T-cell (primary cell): ENCODE results near the gene CLDN18. TPM values are rescaled to one million over a fixed set of nuclear protein-coding genes. Genes with fewer than 3 reads are reported as not detected.

Source experiments
- ATAC-seq, 4 experiments: fragments of 200-7000 bp in 3 of 4; fragments of 150-1000 bp in 1 of 4; cut with Tn5 transposase; replicated peaks in 1 of 4; 1 replicate in 3 of 4; 2 replicates in 1 of 4; pipeline ENCODE4 v1.10.0; 2021; ENCODE audit warnings: moderate library complexity in 3 of 4, mild to moderate bottlenecking in 2 of 4, moderate number of reproducible peaks in 1 of 4
- CTCF ChIA-PET, 2 donors: fragments of 300-600 bp; sonication (Branson Sonifier 250); formaldehyde crosslinking; loops; one replicate each; lab custom pipeline; 2022; ENCODE audit warnings: antibody characterized with exemption in 2 of 2; lab: Charles Lee
- POLR2A ChIA-PET, 2 donors: fragments of 300-600 bp; sonication (Branson Sonifier 250); formaldehyde crosslinking; loops; one replicate each; lab custom pipeline; 2022; ENCODE audit warnings: antibody characterized with exemption in 2 of 2; lab: Charles Lee
- DNase-seq, 35 experiments: peaks; one replicate each; pipeline versions ENCODE4 v3.0.0 to v3.0.0-alpha.2; 2013 to 2023
- H3K27ac ChIP-seq: one replicate; pipeline ENCODE4 v1.5.1; 2013; ENCODE audit warnings: low read length
- H3K27me3 ChIP-seq, 2 experiments: replicated peaks in 1 of 2; 1 replicate in 1 of 2; 2 replicates in 1 of 2; pipeline versions ENCODE4 v1.6.1 to v1.7.0; 2013; ENCODE audit warnings: low read length in 1 of 2, mixed read lengths in 1 of 2; ENCODE audit not compliant: control insufficient read depth in 2 of 2, insufficient read depth in 2 of 2; ENCODE audit errors: extremely low read depth in 1 of 2
- H3K36me3 ChIP-seq, 2 donors: 1 replicate in 1 of 2; 2 replicates in 1 of 2; pipeline versions ENCODE4 v1.6.1 to v1.7.0; 2013; ENCODE audit warnings: low read length in 1 of 2; ENCODE audit not compliant: control insufficient read depth in 2 of 2, insufficient read depth in 1 of 2; ENCODE audit errors: extremely low read depth in 1 of 2
- H3K4me1 ChIP-seq, 2 experiments: 1 replicate in 1 of 2; 2 replicates in 1 of 2; pipeline versions ENCODE4 v1.6.1 to v1.7.0; 2013; ENCODE audit warnings: low read length in 2 of 2, mixed read lengths in 1 of 2; ENCODE audit not compliant: insufficient read depth in 2 of 2, control insufficient read depth in 1 of 2; ENCODE audit errors: extremely low read depth in 1 of 2
- H3K4me3 ChIP-seq, 2 donors: 1 replicate in 1 of 2; 2 replicates in 1 of 2; pipeline versions ENCODE4 v1.5.1 to v1.7.0; 2013; ENCODE audit warnings: mild to moderate bottlenecking in 2 of 2, low read length in 1 of 2, moderate library complexity in 1 of 2; ENCODE audit not compliant: control insufficient read depth in 1 of 2; ENCODE audit errors: extremely low read depth in 1 of 2
- H3K9me3 ChIP-seq: 2 replicates; pipeline ENCODE4 v1.7.0; 2013
- H3K27ac Mint-ChIP-seq, 2 donors: one replicate each; pipeline ENCODE4 v1.8.0; 2020 to 2021; ENCODE audit warnings: mild to moderate bottlenecking in 2 of 2, mixed read lengths in 2 of 2
- H3K27me3 Mint-ChIP-seq, 2 donors: one replicate each; pipeline ENCODE4 v1.8.0; 2021 to 2022; ENCODE audit warnings: mixed read lengths in 2 of 2
- H3K36me3 Mint-ChIP-seq: one replicate; pipeline ENCODE4 v1.8.0; 2021; ENCODE audit warnings: mixed read lengths
- H3K4me1 Mint-ChIP-seq, 3 donors: one replicate each; pipeline ENCODE4 v1.8.0; 2020 to 2022; ENCODE audit warnings: mixed read lengths in 3 of 3, mild to moderate bottlenecking in 1 of 3
- H3K4me3 Mint-ChIP-seq, 3 donors: one replicate each; pipeline ENCODE4 v1.8.0; 2020 to 2022; ENCODE audit warnings: mild to moderate bottlenecking in 3 of 3, mixed read lengths in 3 of 3, moderate library complexity in 3 of 3
- H3K9me3 Mint-ChIP-seq, 3 donors: one replicate each; pipeline ENCODE4 v1.8.0; 2020 to 2022; ENCODE audit warnings: mixed read lengths in 3 of 3
- WGBS: methylation state at CpG from one replicate; pipeline ENCODE4 v1.1.5; 2013; ENCODE audit warnings: missing lambda C conversion rate; ENCODE audit not compliant: insufficient coverage; 5-methylcytosine and 5-hydroxymethylcytosine counted together
- total RNA-seq, 35 experiments: library from RNA in 6 of 35; stranded (reverse) in 6 of 35; fragments of 120-200 nt in 1 of 35; gene quantifications; one replicate each; pipeline versions ENCODE4 v1.2.1 to v1.2.4 and lab custom pipeline; 2013 to 2026

CLDN18 gene
- total RNA-seq, 5 donors from 2014 or later (not counting 1 experiment from before 2014, with no cell fraction given): 0.18 to 0.47 (median 0.23) TPM; not detected in 2

DNA sequence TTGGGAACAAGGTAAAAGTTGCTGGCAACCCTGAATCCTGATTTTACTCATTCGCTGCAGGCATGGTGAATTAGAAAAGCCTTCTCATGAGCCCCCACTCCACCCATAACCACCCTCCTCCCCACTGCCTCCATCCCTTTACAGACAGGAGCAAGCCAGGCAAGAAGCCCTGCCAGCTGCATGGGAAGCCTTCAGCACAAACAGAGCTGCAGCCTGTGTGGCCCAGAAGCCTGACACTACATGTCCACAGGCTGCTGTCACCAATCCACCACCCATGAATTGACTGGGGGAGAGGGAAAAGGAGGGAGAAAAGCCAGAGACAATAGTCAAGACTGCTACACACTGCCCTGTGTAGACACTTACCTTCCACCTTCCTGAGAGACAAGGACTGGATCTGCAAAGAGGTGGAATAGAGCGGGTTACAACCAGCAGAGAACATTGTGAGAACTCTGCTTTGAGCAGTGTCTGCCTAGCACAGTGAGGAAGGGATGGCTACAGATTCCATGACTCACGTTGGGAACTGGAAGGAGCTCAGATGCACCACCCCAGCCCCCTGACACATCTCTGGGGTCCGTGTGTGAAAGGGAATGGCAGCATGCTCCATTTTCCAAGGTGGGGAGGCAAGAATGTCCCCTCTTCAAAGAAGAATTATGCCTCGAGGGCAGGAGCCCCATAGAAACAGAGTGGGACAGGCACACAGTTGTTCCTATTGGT is 71.6 kb downstream of the CLDN18 start:
- ATAC-seq: no peak
- no peak for DNase-seq
- Mint-ChIP-seq H3K4me3 (no peak overlapping the region), H3K9me3 (no peaks in the 10 kb centered on the region), H3K4me1 (peaks cover 18 to 25% (median 22%) of the 10 kb centered on the region in 3 donors), H3K27me3 (no peaks in the 10 kb centered on the region), H3K36me3 (no peaks in the 10 kb centered on the region), H3K27ac (no peak overlapping the region)
- CTCF ChIA-PET: interaction anchor here in 1 of 2 donors (0.5 to 1.1 kb wide), 3 partner anchors 11 to 40 kb away, joined by 3 to 4 read pairs (median 3); no protein-coding TSS in a partner anchor
- POLR2A ChIA-PET: no interaction called here
- Histone ChIP-seq H3K4me1 (peaks cover 0 to 11% of the 10 kb centered on the region in 2 experiments), H3K27ac (no peak overlapping the region), H3K27me3 (peaks cover 0 to 22% of the 10 kb centered on the region in 2 experiments), H3K9me3 (no peaks in the 10 kb centered on the region), H3K36me3 (no peaks in the 10 kb centered on the region), H3K4me3 (no peak overlapping the region)
- 82% methylated on average over 3 of the region's 5 CpGs for WGBS

DNA sequence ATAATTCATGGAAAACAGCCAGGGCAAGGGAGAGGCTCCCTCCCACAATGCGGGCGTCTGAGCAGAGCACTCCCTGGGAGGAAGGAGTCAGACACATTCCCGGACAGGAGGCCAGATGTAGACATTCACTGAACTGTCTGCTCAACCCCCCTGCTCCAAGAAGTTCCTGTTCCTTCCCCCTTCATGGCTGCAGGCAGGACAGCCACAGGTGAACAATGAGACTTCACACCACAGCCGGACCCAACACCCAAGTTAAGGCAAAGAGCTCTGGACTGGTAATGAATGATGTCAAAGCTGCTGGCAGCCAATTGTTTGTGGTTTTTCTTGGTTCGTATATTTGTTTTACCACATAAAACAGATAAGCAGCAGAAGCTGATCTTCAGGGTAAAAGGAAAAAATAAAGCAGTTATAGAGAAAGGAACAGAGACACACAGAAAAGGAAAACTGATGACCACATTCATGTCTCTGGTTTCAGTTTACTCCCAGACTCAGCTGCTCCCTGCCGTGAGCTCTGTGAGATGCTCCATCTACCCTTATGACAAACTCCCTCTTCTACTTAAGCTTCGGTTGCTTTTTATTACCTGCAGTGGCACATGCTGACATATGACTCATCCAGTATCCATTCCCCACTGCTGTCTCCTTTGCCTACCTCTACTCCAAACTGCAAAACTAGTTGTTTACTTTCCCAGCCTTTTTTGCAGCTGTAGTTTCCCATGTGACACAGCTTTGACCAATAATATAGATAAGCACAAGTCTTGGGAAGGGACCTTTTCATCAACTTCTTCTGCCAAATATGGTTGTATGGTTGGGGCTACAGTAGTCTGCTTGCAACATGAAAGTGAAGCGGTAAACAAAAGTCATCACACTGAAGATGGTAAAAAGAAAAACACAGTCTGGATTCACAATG is 72.4 kb downstream of the CLDN18 start:
- Mint-ChIP-seq H3K27me3 (no peaks in the 10 kb centered on the region), H3K36me3 (no peaks in the 10 kb centered on the region), H3K4me1 (peaks cover 18 to 25% (median 22%) of the 10 kb centered on the region in 3 donors), H3K27ac (peak overlapping the region in 1 of 2 donors; percentile 40), H3K9me3 (no peaks in the 10 kb centered on the region), H3K4me3 (peak overlapping the region in 2 of 3 donors; percentile 43 to 51)
- H3K9me3 ChIP-seq: no peaks in the 10 kb centered on the region
- peaks cover 0 to 22% of the 10 kb centered on the region in 2 experiments for H3K27me3 ChIP-seq
- H3K4me1 ChIP-seq: peaks cover 0 to 11% of the 10 kb centered on the region in 2 experiments
- DNase-seq (peak in 1 of 35 experiments; percentile 7), ATAC-seq (peak; percentile 44 to 73 (median 46))
- H3K4me3 ChIP-seq: no peak overlapping the region
- H3K27ac ChIP-seq: no peak overlapping the region
- WGBS: 60% methylated on average over 3 of the region's 8 CpGs
- no peaks in the 10 kb centered on the region for H3K36me3 ChIP-seq
- ChIA-PET POLR2A (no interaction called here), CTCF (interaction anchor here in 1 of 2 donors (0.5 to 1.1 kb wide), 2 partner anchors 12 to 41 kb away, joined by 3 to 4 read pairs; no protein-coding TSS in a partner anchor)

DNA sequence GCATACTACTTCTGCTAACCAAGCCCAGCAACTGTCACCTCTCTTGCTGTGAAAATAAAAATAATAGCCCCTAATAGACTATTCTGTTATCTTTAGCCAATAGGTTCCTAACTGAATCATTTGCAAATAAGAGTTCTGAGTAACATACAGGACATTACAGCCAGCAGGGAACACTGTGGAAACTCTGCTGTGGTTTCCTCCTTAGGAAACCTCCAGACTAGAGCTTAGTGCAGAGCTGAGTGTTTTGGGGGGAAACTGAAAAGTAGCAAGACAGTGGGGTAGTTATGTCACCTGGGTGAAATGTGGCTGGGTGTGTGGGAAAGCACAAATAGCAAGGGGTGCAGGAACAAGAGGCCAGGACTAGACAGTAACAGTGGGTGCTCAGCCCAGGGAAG is 73.0 kb downstream of the CLDN18 start:
- H3K27ac ChIP-seq: no peak overlapping the region
- ATAC-seq (peak in 1 of 4 experiments; percentile 28), DNase-seq (no peak)
- no peaks in the 10 kb centered on the region for H3K36me3 Mint-ChIP-seq
- no peak overlapping the region for H3K4me3 ChIP-seq
- H3K27ac Mint-ChIP-seq: peak overlapping the region in 1 of 2 donors; percentile 64
- no peaks in the 10 kb centered on the region for H3K9me3 Mint-ChIP-seq
- POLR2A ChIA-PET: no interaction called here
- no peaks in the 10 kb centered on the region for H3K36me3 ChIP-seq
- H3K4me1 ChIP-seq: peaks cover 0 to 11% of the 10 kb centered on the region in 2 experiments
- H3K27me3 Mint-ChIP-seq: no peaks in the 10 kb centered on the region
- H3K4me1 Mint-ChIP-seq: peaks cover 18 to 25% (median 22%) of the 10 kb centered on the region in 3 donors
- peak overlapping the region in 1 of 3 donors; percentile 43 for H3K4me3 Mint-ChIP-seq
- H3K27me3 ChIP-seq: peaks cover 0 to 19% of the 10 kb centered on the region in 2 experiments
- CTCF ChIA-PET: interaction anchor here in 1 of 2 donors (1.1 kb wide), 1 partner anchor 12 kb away, joined by 4 read pairs; no protein-coding TSS in a partner anchor
- no peaks in the 10 kb centered on the region for H3K9me3 ChIP-seq

Other genes with a start within 250 kb of the CLDN18 start
- not detected for gene SOX14, start 245.8 kb upstream of the CLDN18 start, total RNA-seq
- gene DZIP1L, start 105.4 kb downstream of the CLDN18 start, total RNA-seq: not detected
- not detected for gene A4GNT, start 122.2 kb downstream of the CLDN18 start, total RNA-seq
- gene DBR1, start 164.8 kb downstream of the CLDN18 start, total RNA-seq: 10 to 100 TPM; 13.1 to 32.2 (median 27.2) TPM
- 10 to 100 TPM; 55.0 to 79.8 (median 58.6) TPM for gene ARMC8, start 177.1 kb downstream of the CLDN18 start, total RNA-seq